Ureter (tissue), 1 donor: ENCODE measurements around the gene ADGRL3. TPM values are rescaled to one million over a fixed set of nuclear protein-coding genes. Genes with fewer than 3 reads are reported as not detected.

Experiments
- DNase-seq: peaks from one replicate; pipeline ENCODE4 v3.0.0-alpha.2; 2020; ENCODE audit warnings: low spot score
- total RNA-seq: library from RNA; stranded (reverse); gene quantifications from one replicate; pipeline ENCODE4 v1.2.4, GENCODE V29; 2023
- donor health status: DM: yes; HTN: yes; CAD: no.

Gene ADGRL3
- total RNA-seq, 1 donor from 2014 or later: 17.9 TPM

GRCh38 chr4:61549336-61549735 is 349.2 kb downstream of the ADGRL3 start:
- no peak for DNase-seq

GRCh38 chr4:61553557-61554125 is 353.5 kb downstream of the ADGRL3 start:
- no peak for DNase-seq

- no peak for DNase-seq
These were observed 355.7 kb downstream of the ADGRL3 start for GRCh38 chr4:61555789-61556188.

- no peak for DNase-seq
These were observed 356.2 kb downstream of the ADGRL3 start for GRCh38 chr4:61556277-61556676.

GRCh38 chr4:61559396-61559795 is 359.3 kb downstream of the ADGRL3 start:
- DNase-seq: no peak

GRCh38 chr4:61561028-61561427 is 360.9 kb downstream of the ADGRL3 start:
- DNase-seq: no peak

GRCh38 chr4:61571761-61572559 is 371.8 kb downstream of the ADGRL3 start:
- no peak for DNase-seq

- DNase-seq: no peak
These were observed 375.7 kb downstream of the ADGRL3 start for GRCh38 chr4:61575796-61576195.

- no peak for DNase-seq
These were observed 379.7 kb downstream of the ADGRL3 start for GRCh38 chr4:61579786-61580185.

- no peak for DNase-seq
These were observed 380.7 kb downstream of the ADGRL3 start for GRCh38 chr4:61580721-61581377.

GRCh38 chr4:61583696-61584095 is 383.6 kb downstream of the ADGRL3 start:
- no peak for DNase-seq

- no peak for DNase-seq
These were observed 388.7 kb downstream of the ADGRL3 start for GRCh38 chr4:61588621-61589402.

- no peak for DNase-seq
These were observed 390.8 kb downstream of the ADGRL3 start for GRCh38 chr4:61590881-61591280.

- no peak for DNase-seq
These were observed 396.6 kb downstream of the ADGRL3 start for GRCh38 chr4:61596606-61597340.

- DNase-seq: no peak
These were observed 403.0 kb downstream of the ADGRL3 start for GRCh38 chr4:61603086-61603485.

GRCh38 chr4:61604054-61604453 is 403.9 kb downstream of the ADGRL3 start:
- no peak for DNase-seq

- no peak for DNase-seq
These were observed 405.9 kb downstream of the ADGRL3 start for GRCh38 chr4:61605984-61606383.

GRCh38 chr4:61614231-61614630 is 414.1 kb downstream of the ADGRL3 start:
- DNase-seq: no peak

- no peak for DNase-seq
These were observed 419.4 kb downstream of the ADGRL3 start for GRCh38 chr4:61619528-61619927.

GRCh38 chr4:61628282-61628681 is 428.2 kb downstream of the ADGRL3 start:
- DNase-seq: no peak

GRCh38 chr4:61628727-61629126 is 428.6 kb downstream of the ADGRL3 start:
- no peak for DNase-seq
